Ureter (tissue), 1 donor: ENCODE results near the gene SLCO4C1. TPM values are rescaled to one million over a fixed set of nuclear protein-coding genes. Genes with fewer than 3 reads are reported as not detected.
"Not testable (repeated sequence)": the region's sequence is repeated elsewhere in the genome, so short reads cannot be mapped to it uniquely, and the experiment has no call there.

Experiments
- DNase-seq: peaks from one replicate; pipeline ENCODE4 v3.0.0-alpha.2; 2020; ENCODE audit warnings: low spot score
- total RNA-seq: library from RNA; stranded (reverse); gene quantifications from one replicate; pipeline ENCODE4 v1.2.4, GENCODE V29; 2023
- donor health status: DM: yes; HTN: yes; CAD: no.

Gene SLCO4C1
- total RNA-seq, result 1.2 TPM

- DNase-seq, result peak; percentile 76
These were observed at the start of gene SLCO4C1 for GRCh38 chr5:102296178-102296817. Gene SLCO4C1 (minus strand): TSS chr5:102296284. CDS start chr5:102296262, 22 bp downstream.

- no peak for DNase-seq
These were observed 45.7 kb upstream of the SLCO4C1 start for GRCh38 chr5:102341681-102342288.

- no peak for DNase-seq
These were observed 28.6 kb upstream of the SLCO4C1 start for GRCh38 chr5:102324714-102325113.

- DNase-seq, result not testable (repeated sequence)
These were observed 22.7 kb upstream of the SLCO4C1 start for GRCh38 chr5:102318801-102319200.

GRCh38 chr5:102314328-102314727 is 18.2 kb upstream of the SLCO4C1 start:
- DNase-seq, result no peak

- no peak for DNase-seq
These were observed 17.8 kb upstream of the SLCO4C1 start for GRCh38 chr5:102313912-102314311.

GRCh38 chr5:102312586-102313370 is 16.7 kb upstream of the SLCO4C1 start:
- DNase-seq, result no peak

- DNase-seq, result no peak
These were observed 13.5 kb upstream of the SLCO4C1 start for GRCh38 chr5:102309586-102309985.

GRCh38 chr5:102307232-102307631 is 11.1 kb upstream of the SLCO4C1 start:
- no peak for DNase-seq

- DNase-seq, result no peak
These were observed 10.0 kb upstream of the SLCO4C1 start for GRCh38 chr5:102306121-102306520.

GRCh38 chr5:102295534-102296177 is 428 bp downstream of the SLCO4C1 start:
- no peak for DNase-seq

- DNase-seq, result no peak
These were observed 1.1 kb downstream of the SLCO4C1 start for GRCh38 chr5:102294886-102295395.

- DNase-seq, result no peak
These were observed 6.1 kb downstream of the SLCO4C1 start for GRCh38 chr5:102290004-102290403.

- DNase-seq, result no peak
These were observed 6.7 kb downstream of the SLCO4C1 start for GRCh38 chr5:102289251-102289899.

GRCh38 chr5:102288630-102289029 is 7.5 kb downstream of the SLCO4C1 start:
- DNase-seq, result no peak

GRCh38 chr5:102286476-102286875 is 9.6 kb downstream of the SLCO4C1 start:
- no peak for DNase-seq

GRCh38 chr5:102283102-102283797 is 12.8 kb downstream of the SLCO4C1 start:
- no peak for DNase-seq

GRCh38 chr5:102279711-102280110 is 16.4 kb downstream of the SLCO4C1 start:
- no peak for DNase-seq

- no peak for DNase-seq
These were observed 17.9 kb downstream of the SLCO4C1 start for GRCh38 chr5:102278231-102278630.

GRCh38 chr5:102277144-102277543 is 18.9 kb downstream of the SLCO4C1 start:
- no peak for DNase-seq

- no peak for DNase-seq
These were observed 24.3 kb downstream of the SLCO4C1 start for GRCh38 chr5:102271759-102272158.
